Tibial artery (tissue), 4 donors: ENCODE results near the gene RPA3.

Source experiments
- DNase-seq, 2 donors: peaks; one replicate each; pipeline ENCODE4 v3.0.0-alpha.2; 2019
- H3K27ac ChIP-seq, 2 donors: fragments of 200-600 bp; sonication (generic) in 1 of 2; 1 replicate in 1 of 2; 2 replicates in 1 of 2; pipeline ENCODE4 v1.5.1; 2018 to 2019; ENCODE audit warnings: mild to moderate bottlenecking in 1 of 2
- H3K27me3 ChIP-seq, 2 donors: fragments of 200-600 bp; sonication (generic) in 1 of 2; one replicate each; pipeline versions ENCODE4 v1.5.1 to v1.6.0; 2016 to 2019
- H3K36me3 ChIP-seq, 3 donors: fragments of 200-600 bp; sonication (generic) in 2 of 3; one replicate each; pipeline ENCODE4 v1.5.1; 2016 to 2019; ENCODE audit warnings: mild to moderate bottlenecking in 2 of 3
- H3K4me1 ChIP-seq, 4 donors: fragments of 200-600 bp; sonication (generic) in 2 of 4; 1 replicate in 3 of 4; 2 replicates in 1 of 4; pipeline ENCODE4 v1.5.1; 2016 to 2019
- H3K4me3 ChIP-seq, 2 donors: fragments of 200-600 bp; sonication (generic) in 1 of 2; 1 replicate in 1 of 2; 2 replicates in 1 of 2; pipeline ENCODE4 v1.5.1; 2018 to 2019; ENCODE audit warnings: mild to moderate bottlenecking in 2 of 2
- H3K9me3 ChIP-seq, 3 donors: fragments of 200-600 bp; sonication (generic) in 1 of 3; one replicate each; pipeline ENCODE4 v1.5.1; 2016 to 2019
- intact Hi-C: fragments of 100-400 bp; cut with DNase I; formaldehyde crosslinking; loops from one replicate; pipeline ENCODE4 v1.15.0; 2023; ENCODE audit warnings: low total_unique reads
- TF ChIP-seq, protein P1 (sequence below), 2 experiments: fragments of 200-600 bp in 1 of 2; fragments of 450-650 bp in 1 of 2; IDR thresholded peaks; one replicate each; pipeline ENCODE4 v1.5.1; 2017 to 2019; ENCODE audit warnings: antibody characterized with exemption in 2 of 2, mild to moderate bottlenecking in 1 of 2, moderate library complexity in 1 of 2

The RPA3 gene

GRCh38 chr7:7675686-7676085 lies 42.7 kb downstream of the RPA3 start:
- Histone ChIP-seq H3K4me3 (no peak overlapping the region), H3K9me3 (no peaks in the 10 kb centered on the region), H3K27me3 (no peaks in the 10 kb centered on the region), H3K36me3 (peaks cover 0 to 12% (median 0%) of the 10 kb centered on the region in 3 donors), H3K4me1 (peaks cover 0 to 27% (median 4%) of the 10 kb centered on the region in 4 donors), H3K27ac (no peak overlapping the region)
- DNase-seq: no peak
- intact Hi-C loops: no loop called here
- TF ChIP-seq, protein P1, sequence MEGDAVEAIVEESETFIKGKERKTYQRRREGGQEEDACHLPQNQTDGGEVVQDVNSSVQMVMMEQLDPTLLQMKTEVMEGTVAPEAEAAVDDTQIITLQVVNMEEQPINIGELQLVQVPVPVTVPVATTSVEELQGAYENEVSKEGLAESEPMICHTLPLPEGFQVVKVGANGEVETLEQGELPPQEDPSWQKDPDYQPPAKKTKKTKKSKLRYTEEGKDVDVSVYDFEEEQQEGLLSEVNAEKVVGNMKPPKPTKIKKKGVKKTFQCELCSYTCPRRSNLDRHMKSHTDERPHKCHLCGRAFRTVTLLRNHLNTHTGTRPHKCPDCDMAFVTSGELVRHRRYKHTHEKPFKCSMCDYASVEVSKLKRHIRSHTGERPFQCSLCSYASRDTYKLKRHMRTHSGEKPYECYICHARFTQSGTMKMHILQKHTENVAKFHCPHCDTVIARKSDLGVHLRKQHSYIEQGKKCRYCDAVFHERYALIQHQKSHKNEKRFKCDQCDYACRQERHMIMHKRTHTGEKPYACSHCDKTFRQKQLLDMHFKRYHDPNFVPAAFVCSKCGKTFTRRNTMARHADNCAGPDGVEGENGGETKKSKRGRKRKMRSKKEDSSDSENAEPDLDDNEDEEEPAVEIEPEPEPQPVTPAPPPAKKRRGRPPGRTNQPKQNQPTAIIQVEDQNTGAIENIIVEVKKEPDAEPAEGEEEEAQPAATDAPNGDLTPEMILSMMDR (IDR thresholded peaks at IDR 0.05): no peak

- intact Hi-C loops: no loop called here
- TF ChIP-seq, protein P1 (IDR thresholded peaks at IDR 0.05): no peak
These were observed 45.2 kb downstream of the RPA3 start for GRCh38 chr7:7673240-7673550.

GRCh38 chr7:7672545-7673239 lies 45.7 kb downstream of the RPA3 start:
- peaks cover 0 to 12% (median 0%) of the 10 kb centered on the region in 3 donors for H3K36me3 ChIP-seq
- H3K27ac ChIP-seq: no peak overlapping the region
- DNase-seq: no peak
- no peaks in the 10 kb centered on the region for H3K9me3 ChIP-seq
- no peak overlapping the region for H3K4me3 ChIP-seq
- intact Hi-C loops: no loop called here
- H3K4me1 ChIP-seq: peaks cover 0 to 28% (median 4%) of the 10 kb centered on the region in 4 donors
- no peaks in the 10 kb centered on the region for H3K27me3 ChIP-seq
- TF ChIP-seq, protein P1 (IDR thresholded peaks at IDR 0.05): no peak

More at GRCh38 chr7:7673240-7673550, 45.2 kb downstream of the RPA3 start:
- no peaks in the 10 kb centered on the region for H3K27me3 ChIP-seq
- no peak overlapping the region for H3K27ac ChIP-seq
- no peak for DNase-seq
- peaks cover 0 to 12% (median 0%) of the 10 kb centered on the region in 3 donors for H3K36me3 ChIP-seq
- no peaks in the 10 kb centered on the region for H3K9me3 ChIP-seq
- H3K4me1 ChIP-seq: peaks cover 0 to 28% (median 4%) of the 10 kb centered on the region in 4 donors
- H3K4me3 ChIP-seq: no peak overlapping the region

GRCh38 chr7:7671361-7671760 lies 47.0 kb downstream of the RPA3 start:
- no peak for DNase-seq
- Histone ChIP-seq H3K9me3 (no peaks in the 10 kb centered on the region), H3K4me3 (no peak overlapping the region), H3K4me1 (peaks cover 0 to 28% (median 4%) of the 10 kb centered on the region in 4 donors), H3K27me3 (no peaks in the 10 kb centered on the region), H3K27ac (peak overlapping the region in 1 of 2 donors; percentile 4), H3K36me3 (peaks cover 0 to 12% (median 0%) of the 10 kb centered on the region in 3 donors)
- TF ChIP-seq, protein P1 (IDR thresholded peaks at IDR 0.05): no peak
- intact Hi-C loops: no loop called here

GRCh38 chr7:7670490-7670889 lies 47.9 kb downstream of the RPA3 start:
- intact Hi-C loops: no loop called here
- Histone ChIP-seq H3K4me3 (no peak overlapping the region), H3K27me3 (no peaks in the 10 kb centered on the region), H3K27ac (peak overlapping the region in 1 of 2 donors; percentile 30), H3K9me3 (no peaks in the 10 kb centered on the region), H3K36me3 (peaks cover 0 to 3% (median 0%) of the 10 kb centered on the region in 3 donors), H3K4me1 (peaks cover 0 to 28% (median 4%) of the 10 kb centered on the region in 4 donors)
- TF ChIP-seq, protein P1 (IDR thresholded peaks at IDR 0.05): no peak
- DNase-seq: no peak
